UCSD-AML1 (cell line): ENCODE data around the gene TRIP4.
"Not testable (repeated sequence)": the region's sequence is repeated elsewhere in the genome, so short reads cannot be mapped to it uniquely, and the experiment has no call there.

ENCODE experiments used
- DNase-seq: peaks from one replicate; lab custom pipeline; 2025; ENCODE audit not compliant: unreplicated experiment; lab: John Stamatoyannopoulos, UW

The TRIP4 gene

DNA sequence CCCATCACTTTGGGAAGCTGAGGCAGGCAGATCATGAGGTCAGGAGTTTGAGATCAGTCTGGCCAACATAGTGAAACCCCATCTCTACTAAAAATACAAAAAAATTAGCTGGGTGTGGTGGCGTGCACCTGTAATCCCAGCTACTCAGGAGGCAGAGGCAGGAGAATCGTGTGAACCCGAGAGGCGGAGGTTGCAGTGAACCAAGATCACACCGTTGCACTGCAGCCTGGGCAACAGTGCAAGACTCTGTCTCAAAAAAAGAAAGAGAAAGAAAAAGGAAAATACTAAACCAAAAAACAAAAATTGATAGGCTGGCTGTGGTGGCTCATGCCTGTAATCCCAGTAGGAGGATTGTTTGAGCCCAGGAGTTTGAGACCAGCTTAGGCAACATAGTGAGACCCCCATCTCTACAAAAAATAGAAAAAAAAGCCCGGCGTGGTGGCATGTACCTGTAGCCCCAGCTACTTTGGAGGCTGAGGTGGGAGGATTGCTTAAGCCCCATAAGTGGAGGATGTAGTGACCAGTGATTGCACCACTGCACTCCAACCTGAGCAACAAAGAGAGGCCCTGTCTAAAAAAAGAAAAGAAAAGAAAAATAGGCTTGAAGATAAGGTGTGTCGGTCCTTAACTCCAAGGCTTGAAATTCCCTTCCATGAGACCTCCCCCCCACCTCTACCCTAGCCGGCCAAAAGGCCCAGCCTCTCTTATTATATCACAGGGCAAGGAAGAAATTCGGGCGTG, 7.3 kb upstream of the TRIP4 start:
- DNase-seq, result not testable (repeated sequence)

DNA sequence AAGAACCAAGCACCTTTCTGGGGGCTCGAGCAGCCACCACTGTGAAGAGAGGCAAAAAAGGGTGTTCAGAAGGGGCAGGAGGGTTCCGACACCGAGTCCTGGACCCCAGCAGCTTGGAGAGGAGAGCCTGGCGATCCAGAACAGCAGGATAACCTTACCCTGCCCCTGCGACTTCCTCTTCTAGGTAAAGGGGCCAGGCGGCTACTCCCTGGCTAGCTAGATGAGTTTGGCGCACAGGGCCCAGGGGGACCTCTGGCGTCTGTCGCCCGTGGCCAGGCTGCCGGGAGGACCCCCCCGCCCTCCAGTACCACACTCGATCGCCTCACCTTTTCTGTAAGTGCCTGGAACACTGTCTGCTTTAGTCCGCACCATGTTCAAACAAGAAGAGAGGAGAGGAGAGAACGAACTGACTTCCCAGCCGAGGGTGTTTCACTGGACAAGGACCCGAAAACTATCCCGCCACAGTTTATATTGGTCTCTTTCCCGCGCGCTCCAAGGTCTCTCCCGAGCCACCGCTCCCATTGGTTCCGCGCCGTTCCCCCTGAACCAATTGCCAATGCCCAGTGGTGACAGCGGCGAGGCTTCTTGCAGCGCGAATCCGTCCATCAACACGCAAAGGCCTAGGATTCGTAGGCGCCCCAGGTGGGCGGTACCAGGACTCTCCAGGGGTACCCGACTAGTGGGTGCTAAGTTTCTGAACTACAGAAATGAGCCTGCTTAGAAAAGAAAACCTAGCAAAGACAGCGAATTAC, 6.5 kb upstream of the TRIP4 start, which contains the start of gene PCLAF:
TSS of gene PCLAF (minus strand) at position 442 of the 752 bp plus-strand sequence. CDS start at position 372, 70 bp downstream.
- peak; percentile 93 for DNase-seq

DNA sequence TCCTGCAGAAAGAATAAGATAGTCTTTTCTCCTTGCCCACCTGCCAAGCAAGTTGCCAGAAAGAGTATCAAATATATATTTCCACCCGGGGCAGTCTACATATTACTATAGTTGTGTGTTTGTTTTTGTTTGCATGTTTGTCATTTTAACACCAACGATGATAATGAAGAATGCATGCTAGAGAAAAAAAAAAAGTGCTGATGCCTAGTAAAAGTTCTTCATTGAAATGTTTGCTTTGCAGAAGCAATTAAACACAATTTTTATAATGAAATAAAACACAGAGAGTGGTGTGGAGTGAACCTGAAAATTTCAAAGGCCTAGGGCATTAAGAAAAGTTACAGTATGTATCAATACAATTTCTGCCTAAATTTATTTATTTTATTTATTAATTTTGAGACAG, 3.9 kb upstream of the TRIP4 start:
- DNase-seq, result no peak

DNA sequence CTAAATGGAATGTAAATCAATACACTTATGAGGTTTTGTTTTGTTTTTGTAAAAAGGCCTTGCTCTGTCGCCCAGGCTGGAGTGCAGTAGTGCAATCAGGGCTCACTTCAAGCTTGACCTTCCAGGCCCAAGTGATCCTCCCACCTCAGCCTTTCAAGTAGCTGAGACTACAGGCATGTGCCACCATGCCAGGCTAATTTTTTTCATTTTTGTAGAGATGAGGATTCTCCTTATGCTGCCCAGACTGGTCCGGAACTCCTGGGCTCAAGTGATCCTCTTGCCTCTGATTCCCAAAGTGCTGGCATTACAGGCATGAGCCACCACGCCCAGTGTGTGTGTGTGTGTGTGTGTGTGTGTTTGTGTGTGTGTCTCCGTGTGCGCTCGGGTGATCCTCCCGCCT, 1.3 kb upstream of the TRIP4 start:
- no peak for DNase-seq

DNA sequence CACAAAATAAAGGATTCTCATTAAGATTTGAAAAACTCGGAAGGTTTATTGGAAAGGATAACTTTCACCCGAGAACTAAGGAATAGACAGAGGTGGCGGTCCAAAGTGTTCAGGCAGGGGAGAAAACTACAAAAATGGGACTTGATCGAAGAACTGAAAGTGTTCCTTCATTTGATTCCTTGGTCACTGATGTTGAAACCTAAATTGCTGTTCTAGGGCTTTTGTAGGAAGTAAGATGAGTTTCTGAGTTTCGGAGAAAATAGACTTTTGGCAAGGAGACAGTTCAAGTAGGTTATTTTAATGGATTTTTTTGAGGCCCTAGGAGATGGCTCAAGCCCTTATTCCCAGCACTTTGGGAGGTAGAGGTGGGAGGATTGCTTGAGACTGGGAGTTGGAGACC, 1.4 kb downstream of the TRIP4 start:
- no peak for DNase-seq

DNA sequence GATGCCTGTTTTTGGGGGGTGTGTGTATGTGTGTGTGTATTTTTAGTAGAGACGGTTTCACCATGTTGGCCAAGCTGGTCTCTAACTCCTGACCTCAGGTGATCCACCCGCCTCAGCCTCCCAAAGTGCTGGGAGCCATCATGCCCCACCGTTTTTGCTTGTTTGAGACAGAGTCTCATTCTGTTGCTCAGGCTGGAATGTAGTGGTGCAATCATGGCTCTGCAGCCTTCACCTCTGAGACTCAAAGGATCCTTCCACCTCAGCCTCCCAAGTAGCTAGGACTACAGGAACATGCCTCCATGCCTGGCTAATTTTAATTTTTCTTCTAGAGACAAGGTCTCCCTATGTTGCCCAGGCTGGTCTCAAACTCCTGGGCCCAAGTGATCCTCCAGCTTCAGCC, 4.8 kb downstream of the TRIP4 start:
- DNase-seq, result not testable (repeated sequence)

- DNase-seq, result no peak
Observed at GRCh38 chr15:64396789-64397188, 9.2 kb downstream of the TRIP4 start.

DNA sequence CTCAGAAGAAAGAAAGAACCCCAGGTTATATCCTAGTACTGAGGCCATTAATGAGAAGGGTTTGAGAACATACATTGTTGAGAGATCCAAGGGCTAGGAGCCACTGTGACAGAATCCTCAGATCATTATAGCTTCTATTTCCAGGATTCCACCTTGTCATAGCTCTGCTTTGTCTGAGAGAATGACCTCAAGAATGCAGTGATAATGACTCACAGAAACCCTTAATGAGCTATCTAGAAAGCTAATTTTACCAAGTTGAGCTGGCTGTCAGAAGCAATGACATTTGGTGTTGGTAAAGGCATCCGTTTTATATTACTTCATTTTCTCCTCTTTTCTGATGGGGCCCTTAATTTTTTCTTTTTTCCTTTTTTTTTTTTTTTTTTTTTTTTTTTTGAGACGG, 10.9 kb downstream of the TRIP4 start:
- DNase-seq, result no peak

DNA sequence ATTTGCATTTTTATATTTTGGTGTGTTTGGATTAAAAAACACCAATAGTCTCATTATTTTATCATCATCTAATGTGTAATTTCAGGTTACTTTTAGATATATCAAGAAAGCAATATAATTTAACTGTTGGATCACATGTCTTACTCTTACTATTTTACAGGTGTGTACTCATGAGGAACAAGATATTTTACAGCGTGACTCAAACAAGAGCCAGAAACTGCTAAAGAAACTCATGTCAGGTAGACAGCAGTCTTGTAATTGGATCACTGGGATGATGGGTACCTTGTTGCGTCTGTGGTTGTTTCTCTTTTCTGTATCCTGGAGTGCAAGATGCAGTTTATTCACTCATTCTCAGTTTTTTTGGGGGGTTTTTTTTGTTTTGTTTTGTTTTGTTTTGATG, 12.9 kb downstream of the TRIP4 start:
- no peak for DNase-seq

GRCh38 chr15:64412216-64412615, 24.6 kb downstream of the TRIP4 start:
- no peak for DNase-seq

DNA sequence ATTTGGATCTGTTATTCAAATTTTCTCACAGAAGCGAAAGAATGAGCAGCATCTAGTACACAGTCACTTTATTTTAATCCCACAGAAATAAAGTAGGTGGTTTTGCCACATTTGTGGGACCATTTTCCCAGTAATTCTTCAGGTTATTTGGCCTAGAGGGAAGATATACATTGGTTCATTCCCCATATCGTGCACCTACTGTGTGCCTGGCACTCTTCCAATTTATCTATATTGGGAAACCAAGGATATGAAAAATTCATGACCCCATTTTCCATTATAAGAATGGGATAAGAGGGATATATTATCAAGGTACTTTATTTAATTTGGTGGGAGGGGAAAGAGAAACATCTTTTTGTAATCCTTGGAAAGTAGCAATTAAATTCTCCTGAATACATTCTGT, 35.1 kb downstream of the TRIP4 start:
- DNase-seq, result no peak

- DNase-seq, result no peak
Observed at GRCh38 chr15:64423970-64424369, 36.3 kb downstream of the TRIP4 start.

GRCh38 chr15:64425221-64425620, 37.6 kb downstream of the TRIP4 start:
- DNase-seq, result no peak

DNA sequence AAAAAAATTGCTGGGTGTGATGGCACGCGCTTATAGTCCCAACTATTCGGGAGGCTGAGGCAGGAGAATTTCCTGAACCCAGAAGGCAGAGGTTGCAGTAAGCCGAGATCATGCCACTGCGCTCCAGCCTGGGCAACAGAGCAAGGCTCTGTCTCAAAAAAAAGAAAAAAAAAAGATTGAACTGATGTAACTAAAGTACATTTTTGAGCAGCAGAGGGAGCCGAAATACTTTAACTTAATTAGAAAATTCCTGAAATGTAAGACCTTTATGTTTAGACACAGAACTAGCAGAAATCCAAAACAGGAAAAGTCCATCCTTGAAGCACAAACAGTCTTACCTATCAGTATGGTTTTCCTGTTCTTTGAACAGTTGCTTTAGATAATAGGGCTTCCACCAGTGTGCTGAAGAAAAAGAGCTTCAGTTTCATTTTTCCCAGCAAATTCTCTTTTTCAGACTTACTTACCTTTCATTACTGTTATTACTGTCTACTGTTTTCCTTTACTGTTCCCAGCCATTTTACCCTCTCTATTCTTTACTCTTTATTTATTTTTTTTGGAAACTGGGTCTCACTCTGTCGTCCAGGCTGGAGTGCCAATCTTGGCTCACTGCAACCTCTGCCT, 39.3 kb downstream of the TRIP4 start:
- DNase-seq, result no peak

GRCh38 chr15:64429448-64429847, 41.8 kb downstream of the TRIP4 start:
- no peak for DNase-seq

- DNase-seq, result peak; percentile 39
Observed at GRCh38 chr15:64430000-64430735, 42.5 kb downstream of the TRIP4 start.

GRCh38 chr15:64437982-64438381, 50.3 kb downstream of the TRIP4 start:
- DNase-seq, result no peak

- no peak for DNase-seq
Observed at GRCh38 chr15:64438653-64439447, 51.2 kb downstream of the TRIP4 start.

DNA sequence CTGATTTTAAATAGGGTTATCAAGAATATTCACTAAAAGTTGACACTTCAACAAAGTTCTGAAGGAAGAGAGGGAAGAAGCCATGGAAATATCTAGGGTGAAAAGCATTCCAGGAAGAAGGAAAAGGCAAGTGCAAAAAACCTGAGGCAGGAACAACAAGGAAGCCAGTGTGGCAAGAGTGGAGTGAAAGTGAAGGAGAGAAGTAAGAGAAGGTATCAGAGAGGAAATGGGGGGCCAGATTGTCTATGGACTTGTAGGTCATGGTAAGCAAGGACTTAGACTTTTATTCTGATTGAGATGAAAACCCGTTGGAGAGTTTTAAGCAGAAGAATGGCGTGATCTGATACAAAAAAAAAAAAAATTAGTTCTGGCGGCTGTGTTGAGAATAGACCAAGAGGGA, 54.2 kb downstream of the TRIP4 start:
- DNase-seq, result no peak

DNA sequence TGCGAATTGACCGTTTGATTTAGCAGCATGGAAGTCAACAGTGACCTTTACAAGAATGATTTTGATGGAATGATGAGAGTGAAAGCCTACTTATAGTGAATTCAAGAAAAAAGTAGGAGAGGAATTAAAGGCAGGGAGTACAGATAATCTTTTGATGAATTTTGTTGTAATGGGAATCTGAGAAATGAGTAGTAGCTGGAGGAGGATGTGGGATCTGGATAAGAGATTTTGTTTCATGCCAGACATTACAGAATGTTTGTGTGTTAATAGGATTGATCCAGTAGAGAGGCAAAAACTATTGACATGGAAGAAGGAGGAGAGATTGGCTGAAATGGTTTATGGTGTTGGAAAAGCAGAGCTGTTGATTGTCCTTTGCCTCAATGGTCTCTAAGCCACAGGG, 55.4 kb downstream of the TRIP4 start:
- DNase-seq, result no peak
